Loucy (cell line): ENCODE measurements around the gene CKS2.
"Not testable (repeated sequence)": the region's sequence is repeated elsewhere in the genome, so short reads cannot be mapped to it uniquely, and the experiment has no call there.

Experiments
- H2AFZ ChIP-seq: fragments of 200-600 bp; sonication (generic); 2 replicates; pipeline ENCODE4 v1.6.0; 2016; ENCODE audit warnings: antibody characterized with exemption, mild to moderate bottlenecking, low read length, moderate library complexity
- H3F3A ChIP-seq: fragments of 200-600 bp; 2 replicates; pipeline ENCODE4 v1.6.0; 2016; ENCODE audit warnings: antibody characterized with exemption, low read depth, mild to moderate bottlenecking
- H3K27me3 ChIP-seq: fragments of 200-600 bp; sonication (generic); 2 replicates; pipeline ENCODE4 v1.6.1; 2014; ENCODE audit warnings: low read length, mild to moderate bottlenecking; ENCODE audit not compliant: insufficient read depth, poor library complexity, severe bottlenecking
- H3K36me3 ChIP-seq: fragments of 200-600 bp; sonication (generic); 2 replicates; pipeline ENCODE4 v1.6.1; 2016; ENCODE audit warnings: low read length; ENCODE audit not compliant: insufficient read depth
- H3K4me1 ChIP-seq: fragments of 200-600 bp; sonication (generic); 2 replicates; pipeline ENCODE4 v1.5.1; 2014; ENCODE audit warnings: low read length, mild to moderate bottlenecking; ENCODE audit not compliant: insufficient read depth, poor library complexity, severe bottlenecking
- H3K4me2 ChIP-seq: fragments of 200-600 bp; sonication (generic); 2 replicates; pipeline ENCODE4 v1.6.0; 2014; ENCODE audit warnings: antibody characterized with exemption, low read length, low read depth, mild to moderate bottlenecking; ENCODE audit not compliant: poor library complexity, severe bottlenecking
- H3K4me3 ChIP-seq: fragments of 200-600 bp; sonication (generic); 2 replicates; pipeline ENCODE4 v1.5.1; 2014; ENCODE audit warnings: low read length, mild to moderate bottlenecking, mixed read lengths; ENCODE audit not compliant: poor library complexity, severe bottlenecking
- H3K79me2 ChIP-seq: fragments of 200-600 bp; sonication (generic); 2 replicates; pipeline ENCODE4 v1.6.1; 2014; ENCODE audit warnings: low read length; ENCODE audit not compliant: insufficient read depth
- H3K9ac ChIP-seq: fragments of 200-600 bp; sonication (generic); 2 replicates; pipeline ENCODE4 v1.6.0; 2014; ENCODE audit warnings: mild to moderate bottlenecking, low read depth, low read length, moderate library complexity; ENCODE audit not compliant: poor library complexity, severe bottlenecking
- H3K9me2 ChIP-seq: fragments of 200-600 bp; sonication (generic); replicated peaks from 2 replicates; pipeline ENCODE4 v1.6.1; 2016; ENCODE audit warnings: low read depth, low read length, mixed read lengths
- H3K9me3 ChIP-seq: fragments of 200-600 bp; sonication (generic); 2 replicates; pipeline ENCODE4 v1.6.1; 2014; ENCODE audit warnings: mild to moderate bottlenecking, antibody characterized with exemption, low read length, low read depth; ENCODE audit not compliant: insufficient read depth
- H4K20me1 ChIP-seq: fragments of 200-600 bp; sonication (generic); 2 replicates; pipeline ENCODE4 v1.6.0; 2014; ENCODE audit warnings: antibody characterized with exemption, low read length, mild to moderate bottlenecking; ENCODE audit not compliant: insufficient read depth, poor library complexity, severe bottlenecking
- EZH2phosphoT487 ChIP-seq: fragments of 200-600 bp; IDR thresholded peaks from 2 replicates; pipeline ENCODE4 v1.6.1; 2018; ENCODE audit warnings: antibody characterized with exemption, mild to moderate bottlenecking, moderate library complexity, borderline replicate concordance
- TF ChIP-seq, protein P1 (sequence below): fragments of 200-600 bp; sonication (generic); conservative IDR thresholded peaks from 2 replicates; pipeline ENCODE4 v1.5.1; 2014; ENCODE audit warnings: mild to moderate bottlenecking, antibody characterized with exemption, low read length

The CKS2 gene

DNA sequence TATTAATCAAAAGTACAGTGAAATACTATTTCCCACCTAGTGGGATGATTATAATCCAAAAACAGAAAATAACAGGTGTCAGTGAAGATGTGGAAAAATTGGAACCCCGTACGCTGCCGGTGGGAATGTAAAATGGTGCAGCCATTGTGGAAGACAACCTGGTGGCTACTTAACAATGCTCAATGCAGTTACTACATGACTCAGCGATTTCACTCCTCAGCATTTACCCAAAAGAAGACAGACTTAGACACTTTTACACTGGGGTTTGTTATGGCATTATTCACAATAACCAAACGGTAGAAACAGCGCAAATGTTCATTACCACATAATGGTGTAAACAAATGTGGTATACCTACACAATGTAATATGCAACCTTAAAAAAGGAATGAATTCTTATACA lies 31.2 kb downstream of the CKS2 start:
- no peaks in the 10 kb centered on the region for H4K20me1 ChIP-seq
- no peak overlapping the region for H3K4me2 ChIP-seq
- no peaks in the 10 kb centered on the region for H3F3A ChIP-seq
- H3K9me2 ChIP-seq, result no peaks in the 10 kb centered on the region
- H3K9me3 ChIP-seq, result 0 out of 2 replicates have a peak, but pooled peaks cover 5% of the 10 kb centered on the region
- no peak overlapping the region for H3K4me3 ChIP-seq
- H3K79me2 ChIP-seq, result no peaks in the 10 kb centered on the region
- TF ChIP-seq, protein P1, sequence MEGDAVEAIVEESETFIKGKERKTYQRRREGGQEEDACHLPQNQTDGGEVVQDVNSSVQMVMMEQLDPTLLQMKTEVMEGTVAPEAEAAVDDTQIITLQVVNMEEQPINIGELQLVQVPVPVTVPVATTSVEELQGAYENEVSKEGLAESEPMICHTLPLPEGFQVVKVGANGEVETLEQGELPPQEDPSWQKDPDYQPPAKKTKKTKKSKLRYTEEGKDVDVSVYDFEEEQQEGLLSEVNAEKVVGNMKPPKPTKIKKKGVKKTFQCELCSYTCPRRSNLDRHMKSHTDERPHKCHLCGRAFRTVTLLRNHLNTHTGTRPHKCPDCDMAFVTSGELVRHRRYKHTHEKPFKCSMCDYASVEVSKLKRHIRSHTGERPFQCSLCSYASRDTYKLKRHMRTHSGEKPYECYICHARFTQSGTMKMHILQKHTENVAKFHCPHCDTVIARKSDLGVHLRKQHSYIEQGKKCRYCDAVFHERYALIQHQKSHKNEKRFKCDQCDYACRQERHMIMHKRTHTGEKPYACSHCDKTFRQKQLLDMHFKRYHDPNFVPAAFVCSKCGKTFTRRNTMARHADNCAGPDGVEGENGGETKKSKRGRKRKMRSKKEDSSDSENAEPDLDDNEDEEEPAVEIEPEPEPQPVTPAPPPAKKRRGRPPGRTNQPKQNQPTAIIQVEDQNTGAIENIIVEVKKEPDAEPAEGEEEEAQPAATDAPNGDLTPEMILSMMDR, result no peak
- no peak for TF ChIP-seq EZH2phosphoT487
- H3K4me1 ChIP-seq, result no peaks in the 10 kb centered on the region
- no peaks in the 10 kb centered on the region for H3K27me3 ChIP-seq
- H3K9ac ChIP-seq, result no peak overlapping the region
- H2AFZ ChIP-seq, result no peak overlapping the region
- H3K36me3 ChIP-seq, result peaks cover 90% of the 10 kb centered on the region

DNA sequence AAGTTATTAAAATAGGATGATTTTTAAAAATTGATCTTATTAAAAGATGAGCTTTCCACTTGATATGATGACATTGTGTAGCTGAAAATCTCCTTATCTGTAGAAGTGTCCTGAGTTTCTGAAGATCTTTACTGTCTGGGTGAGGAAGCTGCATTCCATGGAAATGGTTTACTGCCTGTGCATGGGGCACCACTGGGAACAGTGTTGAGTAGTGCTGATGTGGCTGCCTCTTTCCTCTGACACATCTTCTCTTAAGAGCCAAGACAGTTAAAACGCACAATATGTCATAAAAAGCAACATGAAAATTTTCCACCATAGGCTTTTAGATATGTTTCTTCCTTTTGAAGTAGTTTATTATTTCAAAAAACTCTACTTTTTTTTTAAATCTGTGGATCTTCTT lies 32.0 kb downstream of the CKS2 start:
- Histone ChIP-seq H3K9me3 (0 out of 2 replicates have a peak, but pooled peaks cover 5% of the 10 kb centered on the region), H3F3A (no peaks in the 10 kb centered on the region), H3K9me2 (no peaks in the 10 kb centered on the region), H3K27me3 (no peaks in the 10 kb centered on the region), H3K4me3 (no peak overlapping the region), H3K9ac (no peak overlapping the region), H3K79me2 (no peaks in the 10 kb centered on the region), H3K36me3 (peaks cover 88% of the 10 kb centered on the region), H3K4me2 (no peak overlapping the region), H3K4me1 (no peaks in the 10 kb centered on the region), H2AFZ (no peak overlapping the region), H4K20me1 (no peaks in the 10 kb centered on the region)
- TF ChIP-seq, protein P1, result no peak
- no peak for TF ChIP-seq EZH2phosphoT487

- not testable (repeated sequence) for H3K4me3 ChIP-seq, H2AFZ ChIP-seq, H3F3A ChIP-seq, H3K27me3 ChIP-seq, H3K9me2 ChIP-seq, H3K4me1 ChIP-seq, H3K9me3 ChIP-seq, H3K79me2 ChIP-seq, H4K20me1 ChIP-seq, H3K4me2 ChIP-seq, H3K9ac ChIP-seq
- H3K36me3 ChIP-seq, result peaks cover 89% of the 10 kb centered on the region
Measured at GRCh38 chr9:89343812-89344211, 32.8 kb downstream of the CKS2 start.

DNA sequence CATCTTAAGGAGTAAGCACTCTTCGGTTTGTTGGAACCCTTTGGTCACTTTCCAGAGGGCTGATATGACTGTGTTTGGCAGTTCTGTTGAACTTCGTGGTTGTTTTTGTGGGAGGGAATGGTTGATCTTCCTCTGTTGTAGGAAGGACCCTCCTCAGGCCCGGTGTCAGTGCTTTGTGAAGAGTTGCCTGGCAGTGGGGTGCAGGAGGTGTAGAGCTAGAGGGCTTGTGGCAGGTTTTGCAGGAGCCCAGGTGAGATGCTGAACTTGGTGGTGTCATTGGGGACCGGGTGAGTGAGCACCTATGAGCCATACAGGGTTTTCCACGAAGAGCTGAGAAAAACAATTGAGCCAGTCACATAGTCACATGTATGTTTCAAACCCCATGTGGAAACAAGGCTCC lies 34.5 kb downstream of the CKS2 start:
- H3K4me2 ChIP-seq, result no peak overlapping the region
- H3K79me2 ChIP-seq, result no peaks in the 10 kb centered on the region
- no peak overlapping the region for H2AFZ ChIP-seq
- no peaks in the 10 kb centered on the region for H3F3A ChIP-seq
- H3K36me3 ChIP-seq, result peaks cover 91% of the 10 kb centered on the region; the same call in 1 of the 2 replicates
- no peaks in the 10 kb centered on the region for H3K4me1 ChIP-seq
- TF ChIP-seq EZH2phosphoT487, result no peak
- TF ChIP-seq, protein P1, result no peak
- no peak overlapping the region for H3K4me3 ChIP-seq
- H3K9me3 ChIP-seq, result 0 out of 2 replicates have a peak, but pooled peaks cover 5% of the 10 kb centered on the region
- H3K27me3 ChIP-seq, result no peaks in the 10 kb centered on the region
- H3K9ac ChIP-seq, result no peak overlapping the region
- H3K9me2 ChIP-seq, result no peaks in the 10 kb centered on the region
- no peaks in the 10 kb centered on the region for H4K20me1 ChIP-seq
